ENCODE measurements around the gene CASTOR1.

DNA sequence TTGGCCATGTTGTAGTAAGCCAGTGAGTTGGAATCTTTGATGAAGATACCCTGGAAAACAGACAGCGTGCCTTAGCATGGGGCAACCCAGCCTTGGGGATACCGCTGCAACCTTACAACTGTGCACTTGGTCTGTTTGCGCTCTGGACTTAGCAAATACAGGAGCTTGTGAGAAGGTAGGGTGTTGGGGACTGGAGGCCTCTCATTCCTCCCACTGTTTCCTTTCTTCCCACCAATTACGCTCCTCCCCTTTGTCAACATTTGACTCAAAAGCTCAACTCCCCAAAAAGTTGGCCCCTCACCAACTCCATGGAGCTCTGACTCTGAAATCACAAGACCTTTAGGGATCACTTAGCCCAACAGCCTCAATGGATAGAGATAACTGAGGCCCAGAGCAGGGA is 45.3 kb upstream of the CASTOR1 start:
- TF ChIP-seq, protein P1, sequence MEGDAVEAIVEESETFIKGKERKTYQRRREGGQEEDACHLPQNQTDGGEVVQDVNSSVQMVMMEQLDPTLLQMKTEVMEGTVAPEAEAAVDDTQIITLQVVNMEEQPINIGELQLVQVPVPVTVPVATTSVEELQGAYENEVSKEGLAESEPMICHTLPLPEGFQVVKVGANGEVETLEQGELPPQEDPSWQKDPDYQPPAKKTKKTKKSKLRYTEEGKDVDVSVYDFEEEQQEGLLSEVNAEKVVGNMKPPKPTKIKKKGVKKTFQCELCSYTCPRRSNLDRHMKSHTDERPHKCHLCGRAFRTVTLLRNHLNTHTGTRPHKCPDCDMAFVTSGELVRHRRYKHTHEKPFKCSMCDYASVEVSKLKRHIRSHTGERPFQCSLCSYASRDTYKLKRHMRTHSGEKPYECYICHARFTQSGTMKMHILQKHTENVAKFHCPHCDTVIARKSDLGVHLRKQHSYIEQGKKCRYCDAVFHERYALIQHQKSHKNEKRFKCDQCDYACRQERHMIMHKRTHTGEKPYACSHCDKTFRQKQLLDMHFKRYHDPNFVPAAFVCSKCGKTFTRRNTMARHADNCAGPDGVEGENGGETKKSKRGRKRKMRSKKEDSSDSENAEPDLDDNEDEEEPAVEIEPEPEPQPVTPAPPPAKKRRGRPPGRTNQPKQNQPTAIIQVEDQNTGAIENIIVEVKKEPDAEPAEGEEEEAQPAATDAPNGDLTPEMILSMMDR (IDR thresholded peaks at IDR 0.05) = no peak
- TF ChIP-seq POLR2A (IDR thresholded peaks at IDR 0.05) = no peak

Data from Peyer's patch (tissue), 4 donors.